ENCODE results near the gene CRYBA2.

Gene CRYBA2

DNA sequence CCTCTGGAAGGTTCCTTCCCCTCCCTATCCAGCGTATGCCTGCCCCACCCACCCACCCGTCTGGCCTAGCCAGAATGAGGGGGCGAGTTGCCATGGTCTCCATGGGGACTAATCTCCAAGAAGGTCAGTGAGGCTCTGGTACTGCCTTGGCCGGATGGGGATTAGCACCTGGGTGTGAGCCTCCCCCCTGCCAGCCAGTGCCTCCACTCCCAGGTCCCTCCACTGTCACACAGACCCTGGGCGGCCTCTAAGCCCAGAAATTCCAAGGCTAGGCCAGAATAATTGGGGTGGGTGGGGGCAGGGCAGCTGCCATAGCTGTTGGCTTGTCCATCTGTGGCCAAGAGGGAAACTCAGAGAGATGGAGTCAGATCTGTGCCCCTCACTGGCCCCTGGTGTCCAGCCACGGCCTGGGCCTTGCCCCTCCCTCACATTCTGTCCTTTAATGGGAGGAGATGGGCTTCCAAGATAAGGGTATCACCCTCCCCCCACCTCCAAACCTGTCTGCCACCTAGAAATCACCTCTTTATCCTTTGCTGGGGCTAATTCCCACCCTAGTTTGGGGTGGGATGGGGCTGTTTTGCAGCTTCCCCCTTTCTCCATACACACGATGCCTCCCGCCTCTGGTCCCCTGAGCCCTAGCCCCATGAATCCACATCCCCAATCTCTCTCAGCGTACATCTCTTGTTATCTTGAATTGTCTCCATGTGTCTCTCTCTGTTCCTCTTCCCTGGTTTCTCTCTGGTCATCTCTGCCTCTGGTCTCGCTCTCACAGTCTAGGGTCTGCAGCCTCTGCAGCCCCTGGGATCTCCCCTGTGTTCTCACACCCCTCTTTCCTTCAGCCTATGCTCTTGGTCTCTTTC is 6.0 kb upstream of the CRYBA2 start:
- no peak for DNase-seq (ENCODE audit: low read depth, low spot score)

DNA sequence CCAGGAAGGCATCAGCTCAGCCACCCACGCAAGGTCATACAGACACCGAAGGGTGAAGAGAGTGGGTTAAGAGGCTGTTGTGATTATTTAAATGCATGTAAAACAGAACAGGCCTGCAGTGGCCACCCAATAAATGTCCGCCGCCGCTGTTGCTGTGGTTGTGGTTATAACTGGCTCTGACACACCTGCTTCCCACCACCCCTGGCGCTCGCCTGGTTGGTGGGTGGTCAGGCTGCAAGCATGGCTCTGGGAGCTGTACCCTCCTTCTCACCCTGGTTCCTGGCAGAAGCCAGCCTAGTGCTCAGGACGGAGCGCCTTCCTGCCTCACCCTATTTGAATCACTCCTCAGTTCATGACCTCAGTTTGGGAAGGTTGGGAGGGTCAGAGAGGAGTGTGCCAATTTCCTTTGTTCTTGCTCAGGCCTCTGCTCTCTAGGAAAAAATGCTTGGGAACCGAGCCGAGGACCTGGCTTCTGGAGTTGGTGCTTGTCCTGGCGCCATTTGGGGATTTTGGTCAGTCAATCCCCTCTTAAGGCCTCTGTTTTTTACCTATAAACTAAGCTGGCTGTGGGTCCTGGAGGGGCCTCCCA is 5.3 kb upstream of the CRYBA2 start:
- no peak for DNase-seq (ENCODE audit: low read depth, low spot score)

DNA sequence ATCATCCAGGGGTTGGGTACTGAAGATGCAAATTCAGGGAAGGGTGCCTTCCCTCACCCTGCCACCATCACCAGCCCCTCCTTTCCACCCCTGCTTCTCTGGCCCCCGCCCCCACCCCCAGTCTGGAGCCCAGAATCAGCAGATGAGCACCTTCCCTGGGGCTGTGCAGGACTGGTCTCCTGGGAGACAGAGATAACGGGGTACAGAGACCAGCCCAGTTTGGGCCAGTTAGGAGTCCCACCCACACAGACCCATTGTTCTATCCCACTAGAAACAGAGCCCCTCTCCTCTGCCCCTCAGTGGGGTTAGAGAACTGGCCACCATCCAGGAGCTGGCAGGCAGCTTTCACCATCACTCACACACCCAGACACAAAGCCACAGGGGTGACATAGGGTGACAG is 4.5 kb upstream of the CRYBA2 start:
- no peak for DNase-seq (ENCODE audit: low read depth, low spot score)

GRCh38 chr2:218996937-218997336 is 3.7 kb upstream of the CRYBA2 start:
- DNase-seq (ENCODE audit: low read depth, low spot score) = no peak

DNA sequence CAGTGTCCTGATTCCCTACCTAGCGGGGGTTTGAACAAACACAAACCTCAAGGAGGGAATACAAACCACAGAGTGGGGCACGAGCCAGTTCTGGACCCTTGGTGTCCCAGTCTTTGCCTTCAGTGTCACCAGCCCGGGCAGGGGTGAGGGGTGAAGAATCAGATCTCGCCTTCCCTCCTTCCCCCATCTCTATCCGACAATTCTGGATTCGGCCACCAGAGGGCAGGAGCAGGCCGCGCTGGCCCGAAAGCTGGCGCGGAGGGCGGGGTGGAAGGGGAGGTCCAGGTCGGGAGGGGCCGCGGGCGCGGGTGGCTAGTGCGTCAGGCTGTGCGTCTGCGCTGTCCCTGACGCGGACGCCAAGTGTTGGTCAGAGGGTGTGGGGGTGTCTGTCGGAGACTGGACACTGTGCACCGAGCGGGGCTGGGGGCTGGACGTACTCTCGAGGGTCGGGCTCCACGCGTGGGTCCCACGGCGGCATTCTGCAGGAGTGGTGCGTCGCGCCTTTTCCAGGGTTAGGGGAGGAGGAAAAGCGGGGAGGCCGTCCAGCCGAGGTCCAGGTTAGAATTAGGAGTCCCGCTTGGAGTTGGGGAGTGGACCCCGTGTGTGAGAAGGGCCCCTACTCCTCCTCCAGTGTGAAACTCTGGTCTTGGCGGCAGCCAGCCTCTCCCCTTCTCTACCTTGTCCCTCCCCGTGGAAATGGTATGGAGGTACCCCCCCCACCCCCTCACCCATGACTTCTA is 2.9 kb upstream of the CRYBA2 start:
- DNase-seq (ENCODE audit: low read depth, low spot score) = no peak

DNA sequence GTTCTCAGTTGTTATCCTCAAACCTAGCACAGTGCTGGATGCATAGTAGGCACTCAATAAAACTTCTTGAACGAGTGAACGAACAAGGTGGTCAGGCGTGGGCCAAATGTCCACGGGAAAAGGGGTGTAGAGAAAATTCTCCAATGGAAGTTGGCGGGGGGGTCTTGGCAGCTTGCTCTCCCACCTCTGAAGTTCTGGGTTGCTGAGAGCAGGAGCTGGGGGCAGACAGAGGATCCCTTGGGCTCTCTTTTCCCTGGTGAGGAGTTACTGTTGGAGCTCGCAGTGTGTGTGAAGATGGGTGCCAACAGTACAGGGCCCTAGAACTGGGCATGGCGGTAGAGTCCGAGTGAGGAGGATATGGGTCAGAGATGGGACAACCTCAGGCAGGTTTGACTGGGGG is 2.3 kb upstream of the CRYBA2 start:
- no peak for DNase-seq (ENCODE audit: low read depth, low spot score)

- DNase-seq (ENCODE audit: low read depth, low spot score) = no peak
Measured at GRCh38 chr2:218992703-218993344, 398 bp downstream of the CRYBA2 start.

- no peak for DNase-seq (ENCODE audit: low read depth, low spot score)
Measured at GRCh38 chr2:218992196-218992595, 1.0 kb downstream of the CRYBA2 start.

- no peak for DNase-seq (ENCODE audit: low read depth, low spot score)
Measured at GRCh38 chr2:218991674-218992168, 1.5 kb downstream of the CRYBA2 start.

DNA sequence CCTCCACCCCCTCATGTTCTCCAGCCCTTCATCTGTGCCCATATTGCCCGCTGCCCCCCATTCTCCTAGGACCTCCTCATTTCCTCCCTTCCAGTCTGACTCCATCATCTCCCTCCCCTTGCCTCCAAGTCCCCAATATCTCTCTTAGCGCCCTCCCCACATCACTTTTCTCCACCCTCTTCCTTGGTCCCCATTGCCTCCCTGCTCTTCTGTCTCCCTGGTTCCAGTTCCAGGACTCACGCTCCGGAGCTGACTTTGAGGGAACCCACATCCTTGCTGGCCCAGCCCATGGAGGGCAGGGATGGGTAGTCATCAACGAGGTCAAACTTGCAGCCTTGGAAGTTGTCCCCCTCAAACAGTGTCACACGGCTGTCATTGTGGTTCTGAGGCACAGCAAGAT is 2.6 kb downstream of the CRYBA2 start:
- no peak for DNase-seq (ENCODE audit: low read depth, low spot score)

DNA sequence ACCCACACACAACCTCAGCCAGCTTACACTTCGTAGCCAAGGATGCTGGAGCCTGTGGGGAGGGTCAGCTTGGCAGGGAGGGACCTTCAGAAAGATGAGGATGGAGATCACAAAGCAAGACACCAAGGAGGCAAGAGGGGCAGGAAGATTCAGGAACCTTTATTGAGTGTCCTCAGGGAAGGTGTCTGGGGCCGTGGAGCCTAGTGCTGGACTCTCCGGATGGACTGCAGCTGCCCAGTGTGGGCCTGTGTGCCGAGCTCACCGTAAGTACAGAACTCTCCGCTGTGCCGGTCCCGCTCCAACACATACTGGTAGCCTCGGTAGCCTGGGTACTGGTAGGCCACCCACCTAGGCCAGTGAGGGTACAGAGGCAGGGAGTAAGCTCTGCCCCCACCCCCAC is 3.2 kb downstream of the CRYBA2 start:
- no peak for DNase-seq (ENCODE audit: low read depth, low spot score)

DNA sequence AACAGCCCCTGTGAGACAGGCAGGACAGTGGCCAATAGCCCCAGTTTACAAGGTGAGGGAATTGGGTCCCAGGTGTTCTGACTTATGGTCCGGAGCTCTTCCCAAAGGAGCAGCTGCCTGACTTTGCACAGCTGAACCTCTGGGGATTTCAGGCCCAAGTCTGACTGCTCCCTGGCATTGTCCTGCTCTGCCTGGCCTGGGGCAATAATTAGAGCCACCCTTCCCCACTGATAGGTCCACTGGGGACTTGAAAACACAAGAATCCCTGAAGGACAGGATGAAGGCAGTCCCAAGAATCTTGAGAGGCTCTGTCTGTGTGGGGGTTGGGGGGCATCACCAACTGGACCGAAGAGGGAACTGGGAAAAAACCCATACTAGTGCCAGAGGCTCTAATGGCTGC is 4.6 kb downstream of the CRYBA2 start:
- no peak for DNase-seq (ENCODE audit: low read depth, low spot score)

DNA sequence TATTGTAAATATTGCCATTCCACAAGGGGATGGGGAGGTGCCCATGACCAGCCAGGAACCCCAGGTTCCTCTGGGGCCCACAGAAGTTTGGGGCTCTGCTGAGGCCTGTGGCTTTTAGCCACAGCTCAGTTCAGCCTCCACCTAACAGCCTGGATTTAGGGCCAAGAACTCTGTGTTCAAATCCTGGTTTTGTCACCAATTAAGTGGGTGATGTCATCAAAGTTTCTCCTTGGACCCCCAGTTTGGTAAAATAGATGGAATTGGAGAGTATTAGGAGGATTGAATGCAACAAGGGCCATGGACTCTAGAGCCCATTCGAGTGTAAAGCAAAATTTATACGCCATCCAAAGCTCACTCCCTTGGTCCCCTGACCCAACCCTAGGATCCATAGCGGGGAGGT is 5.1 kb downstream of the CRYBA2 start:
- DNase-seq (ENCODE audit: low read depth, low spot score) = no peak

DNA sequence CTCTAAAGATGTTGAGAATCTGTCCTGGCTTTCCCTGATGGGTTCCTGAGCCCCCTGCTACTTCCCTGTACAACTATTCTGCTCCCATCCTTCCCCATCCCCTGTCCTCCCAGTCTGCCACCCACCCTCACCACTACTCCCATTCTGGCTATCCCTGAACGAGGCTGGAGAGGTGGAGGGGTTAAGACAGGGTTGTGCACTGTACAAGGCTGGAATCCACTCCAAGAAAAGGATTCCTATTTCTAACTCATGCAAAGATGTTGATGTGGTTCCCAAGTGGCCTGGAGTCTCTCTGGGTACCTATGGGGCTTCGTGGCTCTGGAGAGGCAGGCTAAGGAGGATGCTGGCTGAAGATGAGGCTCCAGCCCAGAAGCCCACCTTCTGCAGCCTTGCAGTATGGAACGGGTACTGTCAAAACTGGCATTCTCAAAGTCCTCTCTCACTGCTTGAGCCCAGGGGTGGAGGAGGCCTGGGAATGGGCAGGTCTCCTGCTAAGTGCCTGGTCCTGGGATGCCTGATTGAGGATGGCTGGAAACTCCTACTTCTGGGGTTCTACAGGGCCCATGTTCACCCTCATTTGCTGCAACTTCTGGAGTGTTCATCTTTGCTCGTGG is 7.0 kb downstream of the CRYBA2 start:
- DNase-seq (ENCODE audit: low read depth, low spot score) = no peak

- DNase-seq (ENCODE audit: low read depth, low spot score) = peak; percentile 81
Measured at GRCh38 chr2:218985325-218986091, 7.7 kb downstream of the CRYBA2 start.

DNA sequence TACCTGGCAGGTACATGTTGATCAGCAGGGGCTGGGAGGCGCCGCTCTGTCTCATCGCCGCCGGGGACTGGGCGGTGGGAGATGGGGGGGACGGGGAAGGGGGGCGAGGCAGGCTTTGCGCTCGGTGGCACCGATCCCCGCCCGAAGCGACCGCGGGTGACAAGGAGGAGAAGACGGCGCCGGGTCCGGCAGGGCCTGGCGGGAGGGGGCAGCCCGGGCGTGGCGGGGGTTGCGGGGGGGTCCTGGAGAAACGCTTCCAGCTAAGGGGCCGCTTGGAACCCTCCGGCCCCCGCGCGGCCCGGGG is 8.2 kb downstream of the CRYBA2 start, which contains the start of gene FEV:
Gene FEV, minus strand, starts transcription at position 164 of the 304 bp plus-strand sequence. Its CDS starts 109 bp downstream, at position 55.
- DNase-seq (ENCODE audit: low read depth, low spot score) = no peak

DNA sequence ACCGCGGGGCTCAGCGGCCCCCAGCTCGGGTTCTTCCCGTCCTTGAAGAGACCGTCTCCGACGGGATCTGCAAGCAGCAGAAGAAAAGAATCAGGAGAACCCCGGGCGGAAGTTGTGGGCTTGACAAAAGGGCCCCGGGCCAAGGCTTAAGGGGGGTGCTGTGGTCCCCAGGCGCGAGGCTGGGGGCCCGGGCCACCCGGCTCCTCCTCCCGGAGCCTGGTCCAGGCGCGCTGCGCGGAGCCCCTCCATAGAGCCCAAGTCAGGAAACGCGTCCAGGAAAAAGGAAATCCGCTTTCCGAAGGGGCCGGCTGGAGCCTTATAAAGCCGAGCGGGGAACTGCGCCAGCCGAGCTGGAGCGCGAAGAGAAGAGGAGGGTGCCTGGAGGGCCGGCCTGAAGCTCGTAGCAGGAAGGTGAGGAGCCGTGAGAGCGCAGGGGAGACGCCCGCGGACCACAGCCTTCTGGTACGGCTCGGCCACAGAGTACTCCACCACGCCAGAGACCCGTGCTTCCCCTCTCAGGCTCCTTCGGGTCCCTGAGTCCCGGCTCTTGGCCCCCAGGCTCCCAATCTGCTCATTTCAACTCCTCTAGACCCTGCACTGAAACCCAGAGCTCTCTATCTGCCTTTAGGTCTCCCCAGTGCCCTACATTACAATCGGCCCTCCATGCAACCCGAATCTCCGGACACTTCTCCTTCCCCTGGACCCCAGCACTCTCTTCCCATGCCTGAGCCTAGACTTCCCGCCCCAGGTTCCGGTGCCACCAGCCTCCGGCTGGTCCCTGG is 8.8 kb downstream of the CRYBA2 start:
- no peak for DNase-seq (ENCODE audit: low read depth, low spot score)

DNA sequence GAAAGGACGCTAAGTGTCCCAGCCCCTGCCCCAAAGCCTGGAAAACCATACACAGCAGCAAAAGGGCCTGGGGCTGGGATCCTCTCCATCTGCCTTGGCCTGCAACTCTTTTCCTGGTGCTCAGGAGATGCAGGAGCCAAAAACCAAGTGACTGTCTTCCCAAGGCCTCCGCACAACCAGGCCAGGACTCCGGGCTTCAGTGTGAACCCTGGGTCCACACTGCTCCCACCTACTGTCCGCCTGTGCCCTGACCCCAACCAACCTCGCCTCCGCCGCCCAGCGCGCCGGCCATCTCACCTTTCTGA is 9.3 kb downstream of the CRYBA2 start:
- DNase-seq (ENCODE audit: low read depth, low spot score) = no peak

DNA sequence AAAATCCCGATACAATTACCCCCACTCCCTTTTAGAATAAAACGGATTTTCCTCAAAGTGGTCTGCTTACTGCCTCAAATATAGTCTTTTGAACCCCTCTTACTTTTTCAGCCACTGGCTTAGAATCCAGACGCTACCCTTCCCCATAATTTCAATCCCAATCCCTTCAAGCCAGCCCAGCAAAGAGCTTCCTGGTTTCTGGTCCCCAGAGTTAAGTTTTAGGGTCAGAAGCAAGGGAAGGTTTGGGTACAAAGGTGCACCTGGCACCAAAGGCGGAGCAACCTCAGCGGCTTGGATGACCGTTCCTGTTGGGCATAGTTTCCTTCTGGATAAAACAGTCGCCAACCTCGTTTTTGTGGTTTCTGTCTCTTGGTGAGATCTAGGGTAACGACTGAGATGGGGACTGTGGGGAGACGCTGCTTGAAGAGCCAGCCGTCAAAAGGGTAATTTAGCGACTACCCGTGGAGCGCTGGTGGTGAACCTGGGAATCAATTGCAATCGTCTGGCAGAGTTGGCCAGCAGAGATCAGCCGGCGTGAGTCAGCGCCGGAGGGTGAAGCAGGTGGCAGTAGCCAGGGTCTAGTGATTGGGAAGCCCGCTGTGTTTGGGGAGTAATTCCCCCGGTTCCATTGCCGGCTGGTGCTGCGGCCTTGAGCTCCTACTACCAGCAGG is 9.8 kb downstream of the CRYBA2 start:
- DNase-seq (ENCODE audit: low read depth, low spot score) = no peak
